IMR-90 (cell line): ENCODE measurements around the gene ZNF200. TPM values are rescaled to one million over a fixed set of nuclear protein-coding genes. Genes with fewer than 3 reads are reported as not detected.

Experiments
- ATAC-seq: fragments of 200-7000 bp; cut with Tn5 transposase; 2 replicates; pipeline ENCODE4 v1.9.1; 2020; ENCODE audit warnings: low read depth, mild to moderate bottlenecking, moderate library complexity
- BruUV-seq: library from RNA; stranded (reverse); fragments of 400-500 nt; replicated peaks from 2 replicates; lab custom pipeline; 2021; lab: Mats Ljungman, UMichigan
- CTCF ChIA-PET: fragments of 300-600 bp; formaldehyde crosslinking; extraction: SDS; loops from one replicate; lab custom pipeline; 2021; ENCODE audit warnings: antibody characterized with exemption; lab: Yijun Ruan, JAX
- POLR2A ChIA-PET: fragments of 300-600 bp; sonication (Branson Sonifier 250); formaldehyde crosslinking; loops from one replicate; lab custom pipeline; 2022; ENCODE audit warnings: antibody characterized with exemption; ENCODE audit not compliant: unreplicated experiment; lab: Charles Lee
- DNase-seq: peaks from one replicate; pipeline ENCODE4 v3.0.0; 2013
- H2AFZ ChIP-seq: replicated peaks from 2 replicates; pipeline ENCODE3; 2013; ENCODE audit warnings: low read length, mild to moderate bottlenecking; ENCODE audit not compliant: poor library complexity
- H2AK5ac ChIP-seq: 2 replicates; pipeline ENCODE4 v1.6.1; 2013; ENCODE audit warnings: low read depth, low read length, inconsistent platforms
- H2AK9ac ChIP-seq: replicated peaks from 2 replicates; pipeline ENCODE3; 2013; ENCODE audit warnings: mild to moderate bottlenecking, low read depth, low read length, moderate library complexity; ENCODE audit not compliant: poor library complexity
- H2BK120ac ChIP-seq: 2 replicates; pipeline ENCODE4 v1.6.1; 2013; ENCODE audit warnings: low read depth, low read length, inconsistent platforms
- H2BK15ac ChIP-seq: 3 replicates; pipeline ENCODE4 v1.6.1; 2013; ENCODE audit warnings: low read depth, low read length, inconsistent platforms
- H2BK20ac ChIP-seq: 2 replicates; pipeline ENCODE4 v1.6.1; 2013; ENCODE audit warnings: low read depth, mild to moderate bottlenecking, inconsistent platforms, low read length, moderate library complexity
- H2BK5ac ChIP-seq: 2 replicates; pipeline ENCODE4 v1.6.1; 2013; ENCODE audit warnings: mild to moderate bottlenecking, low read depth, low read length, inconsistent platforms; ENCODE audit not compliant: poor library complexity, severe bottlenecking
- H3K14ac ChIP-seq: replicated peaks from 2 replicates; pipeline ENCODE4 v1.6.1; 2013; ENCODE audit warnings: low read depth, low read length, inconsistent platforms
- H3K18ac ChIP-seq: 2 replicates; pipeline ENCODE4 v1.6.1; 2013; ENCODE audit warnings: low read depth, low read length, control low read depth
- H3K23ac ChIP-seq: 2 replicates; pipeline ENCODE4 v1.6.1; 2013; ENCODE audit warnings: low read depth, low read length, inconsistent platforms
- H3K27ac ChIP-seq: 2 replicates; pipeline ENCODE4 v1.5.1; 2013; ENCODE audit warnings: mild to moderate bottlenecking, control low read depth, low read length; ENCODE audit not compliant: insufficient read depth
- H3K27me3 ChIP-seq: 2 replicates; pipeline ENCODE4 v1.6.1; 2013; ENCODE audit warnings: low read length; ENCODE audit not compliant: control insufficient read depth, insufficient read depth
- H3K36me3 ChIP-seq: 2 replicates; pipeline ENCODE4 v1.6.1; 2013; ENCODE audit warnings: low read length, mixed read lengths; ENCODE audit not compliant: control insufficient read depth, insufficient read depth
- H3K4ac ChIP-seq: 2 replicates; pipeline ENCODE4 v1.6.1; 2013; ENCODE audit warnings: low read depth, low read length, inconsistent platforms
- H3K4me1 ChIP-seq: 2 replicates; pipeline ENCODE4 v1.6.1; 2013; ENCODE audit warnings: low read length, mixed read lengths; ENCODE audit not compliant: control insufficient read depth, insufficient read depth
- H3K4me2 ChIP-seq: 2 replicates; pipeline ENCODE4 v1.6.1; 2013; ENCODE audit warnings: low read depth, mild to moderate bottlenecking, control low read depth, low read length, moderate library complexity
- H3K4me3 ChIP-seq: 2 replicates; pipeline ENCODE4 v1.5.1; 2013; ENCODE audit warnings: low read depth, mild to moderate bottlenecking, control low read depth, low read length, moderate library complexity; ENCODE audit not compliant: insufficient read depth
- H3K56ac ChIP-seq: 2 replicates; pipeline ENCODE4 v1.6.1; 2013; ENCODE audit warnings: low read length, inconsistent platforms; ENCODE audit not compliant: insufficient read depth; ENCODE audit errors: extremely low read depth
- H3K79me1 ChIP-seq, 2 experiments: 2 replicates each; pipeline ENCODE4 v1.6.1; 2013; ENCODE audit warnings: low read length in 2 of 2, inconsistent platforms in 1 of 2, low read depth in 1 of 2
- H3K9ac ChIP-seq: 2 replicates; pipeline ENCODE4 v1.6.1; 2013; ENCODE audit warnings: low read depth, low read length, control low read depth
- H3K9me1 ChIP-seq: 2 replicates; pipeline ENCODE4 v1.6.1; 2013; ENCODE audit warnings: low read length, inconsistent platforms; ENCODE audit not compliant: insufficient read depth
- H3K9me3 ChIP-seq: 2 replicates; pipeline ENCODE4 v1.6.1; 2013; ENCODE audit warnings: low read length; ENCODE audit not compliant: control insufficient read depth, insufficient read depth
- H4K20me1 ChIP-seq: 2 replicates; pipeline ENCODE4 v1.6.1; 2013; ENCODE audit warnings: low read length, inconsistent platforms; ENCODE audit not compliant: insufficient read depth
- H4K5ac ChIP-seq: 2 replicates; pipeline ENCODE4 v1.6.1; 2013; ENCODE audit warnings: mild to moderate bottlenecking, low read depth, low read length, control low read depth
- H4K8ac ChIP-seq, 2 experiments: 2 replicates each; pipeline ENCODE4 v1.6.1; 2013; ENCODE audit warnings: low read depth in 2 of 2, low read length in 2 of 2, control low read depth in 1 of 2, inconsistent platforms in 1 of 2
- H4K91ac ChIP-seq: 2 replicates; pipeline ENCODE4 v1.6.1; 2013; ENCODE audit warnings: low read depth, low read length, inconsistent platforms; ENCODE audit not compliant: insufficient read depth
- BHLHE40 ChIP-seq: fragments of 150-350 bp; IDR thresholded peaks from 2 replicates; pipeline ENCODE4 v1.6.1; 2016; ENCODE audit warnings: mild to moderate bottlenecking, low read depth, low read length
- CEBPB ChIP-seq: IDR thresholded peaks from 2 replicates; pipeline ENCODE4 v1.6.1; 2012; ENCODE audit warnings: low read depth, low read length, improper control_type of control experiment
- CHD1 ChIP-seq: IDR thresholded peaks from 2 replicates; pipeline ENCODE4 v1.6.1; 2012; ENCODE audit warnings: low read depth, low read length, improper control_type of control experiment
- FOS ChIP-seq: fragments of 150-350 bp; IDR thresholded peaks from 2 replicates; pipeline ENCODE4 v1.6.1; 2016; ENCODE audit warnings: low read depth, low read length
- MAFK ChIP-seq: IDR thresholded peaks from 2 replicates; pipeline ENCODE4 v1.6.1; 2012; ENCODE audit warnings: low read depth, low read length, improper control_type of control experiment
- MAZ ChIP-seq: IDR thresholded peaks from 2 replicates; pipeline ENCODE4 v1.6.1; 2012; ENCODE audit warnings: low read depth, mild to moderate bottlenecking, low read length, improper control_type of control experiment, moderate library complexity, borderline replicate concordance
- MXI1 ChIP-seq: IDR thresholded peaks from 2 replicates; pipeline ENCODE4 v1.6.1; 2012; ENCODE audit warnings: low read depth, mild to moderate bottlenecking, low read length, moderate library complexity, borderline replicate concordance
- NFE2L2 ChIP-seq: fragments of 150-350 bp; IDR thresholded peaks from 2 replicates; pipeline ENCODE4 v1.6.1; 2016; ENCODE audit warnings: low read depth, mild to moderate bottlenecking, low read length
- POLR2A ChIP-seq: IDR thresholded peaks from 2 replicates; pipeline ENCODE4 v1.6.1; 2012; ENCODE audit warnings: mild to moderate bottlenecking, low read depth, low read length
- RAD21 ChIP-seq: IDR thresholded peaks from 2 replicates; pipeline ENCODE4 v1.6.1; 2012; ENCODE audit warnings: low read length, improper control_type of control experiment
- RCOR1 ChIP-seq: IDR thresholded peaks from 2 replicates; pipeline ENCODE4 v1.6.1; 2012; ENCODE audit warnings: mild to moderate bottlenecking, low read length, improper control_type of control experiment; ENCODE audit not compliant: insufficient replicate concordance
- RFX5 ChIP-seq: IDR thresholded peaks from 2 replicates; pipeline ENCODE4 v1.8.0; 2012; ENCODE audit warnings: low read depth, mild to moderate bottlenecking, low read length, moderate library complexity
- SMC3 ChIP-seq: fragments of 150-350 bp; IDR thresholded peaks from 2 replicates; pipeline ENCODE4 v1.6.1; 2016; ENCODE audit warnings: low read depth, mild to moderate bottlenecking, antibody characterized with exemption, low read length, moderate library complexity
- WGBS, 2 experiments: methylation state at CpG; one replicate each; pipeline versions ENCODE4 v1.1.5 to v1.1.7; 2013; ENCODE audit warnings: missing lambda C conversion rate in 2 of 2; ENCODE audit not compliant: insufficient read length in 1 of 2; ENCODE audit errors: extremely low coverage in 2 of 2; 5-methylcytosine and 5-hydroxymethylcytosine counted together
- dilution Hi-C: fragments of 300-500 bp; cut with HindIII; formaldehyde crosslinking; loops from one replicate; pipeline ENCODE4 v1.14.3; 2018; ENCODE audit warnings: low sequenced_read_pairs; ENCODE audit not compliant: unreplicated experiment
- in situ Hi-C: fragments of 300-500 bp; cut with MboI; formaldehyde crosslinking; loops from 3 replicates; pipeline ENCODE4 v1.14.3; 2019; ENCODE audit warnings: low sequenced_read_pairs, inconsistent platforms, mixed read lengths
- intact Hi-C: fragments of 100-400 bp; cut with micrococcal nuclease; formaldehyde crosslinking; loops from 2 replicates; pipeline ENCODE4 v1.10.0; 2022
- polyA plus RNA-seq, 3 experiments: library from polyadenylated mRNA; depleted of rRNA; stranded (reverse); fragments of >200 nt; gene quantifications; 2 replicates each; pipeline ENCODE4 v1.2.3, GENCODE V29; 2012; ENCODE audit warnings: low replicate concordance in 1 of 3
- total RNA-seq: library from RNA; depleted of rRNA; stranded (reverse); fragments of >200 nt; gene quantifications from 2 replicates; pipeline ENCODE4 v1.2.3, GENCODE V29; 2012
- TF ChIP-seq, protein P1 (sequence below): conservative IDR thresholded peaks from 2 replicates; pipeline ENCODE4 v1.5.1; 2012; ENCODE audit warnings: mild to moderate bottlenecking, low read depth, low read length, improper control_type of control experiment
- TF ChIP-seq, protein P2 (sequence below): fragments of 150-350 bp; IDR thresholded peaks from 2 replicates; pipeline ENCODE4 v1.6.1; 2016; ENCODE audit warnings: low read depth, mild to moderate bottlenecking, low read length, moderate library complexity, borderline replicate concordance
- TF ChIP-seq, protein P3 (sequence below): fragments of 150-350 bp; IDR thresholded peaks from 2 replicates; pipeline ENCODE4 v1.6.1; 2017; ENCODE audit warnings: mild to moderate bottlenecking, antibody characterized with exemption, low read length, low read depth

Gene ZNF200
- total and polyA plus RNA-seq, 2 of the 4 experiments (the other 2 are of a cell fraction) = 3.7 to 7.5 TPM

DNA sequence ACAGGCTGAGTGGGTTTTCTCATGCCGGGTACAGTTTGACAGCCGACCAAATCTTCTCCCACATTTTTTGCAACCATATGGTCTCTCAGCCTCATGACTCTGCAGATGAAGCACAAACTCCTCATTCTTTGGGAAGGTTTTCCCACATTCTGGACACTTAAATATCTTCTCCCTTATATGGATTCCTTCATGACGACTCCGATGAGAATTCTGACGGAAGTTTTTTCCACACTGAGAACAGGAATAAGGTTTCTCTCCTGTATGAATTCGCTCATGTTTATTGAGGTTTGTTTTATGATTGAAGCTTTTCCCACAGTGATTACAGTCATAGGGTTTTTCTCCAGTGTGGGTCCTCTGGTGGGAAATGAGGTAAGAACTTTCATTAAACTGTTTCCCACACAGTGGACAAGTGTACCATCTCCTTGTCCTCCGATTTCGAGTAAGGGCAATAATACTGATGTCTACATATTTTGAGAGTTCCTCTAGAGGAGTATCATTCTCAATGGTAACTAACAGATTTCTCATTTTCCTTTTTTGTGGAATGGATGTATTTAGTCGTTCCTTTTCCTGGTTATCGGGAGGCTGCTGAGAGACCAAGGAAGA, 10.9 kb downstream of the ZNF200 start:
- Histone ChIP-seq H3K56ac (no peak overlapping the region), H2AK5ac (no peak overlapping the region), H3K4me2 (no peak overlapping the region), H4K20me1 (no peaks in the 10 kb centered on the region), H4K5ac (no peak overlapping the region), H3K4me3 (no peak overlapping the region), H3K9me3 (peaks cover 60% of the 10 kb centered on the region), H3K23ac (no peak overlapping the region), H3K36me3 (peaks cover 47% of the 10 kb centered on the region), H3K27ac (no peak overlapping the region), H2AK9ac (no peak overlapping the region), H3K4ac (no peak overlapping the region), H3K9me1 (no peaks in the 10 kb centered on the region), H2AFZ (no peak overlapping the region), H2BK15ac (no peak overlapping the region), H3K14ac (no peak overlapping the region), H3K4me1 (no peaks in the 10 kb centered on the region), H3K79me1 (no peaks in the 10 kb centered on the region; a peak in 1 of 4 replicates), H3K9ac (no peak overlapping the region), H3K18ac (no peak overlapping the region), H3K27me3 (no peaks in the 10 kb centered on the region), H4K91ac (no peak overlapping the region), H2BK120ac (no peak overlapping the region), H2BK5ac (no peak overlapping the region), H4K8ac (no peak overlapping the region), H2BK20ac (no peak overlapping the region)
- BruUV-seq = no TSS peak
- in situ Hi-C loops (no loop called here), intact Hi-C loops (no loop called here), dilution Hi-C loops (no loop called here)
- ChIA-PET CTCF (no interaction called here), POLR2A (no interaction called here)
- whole genome bisulfite sequencing, 2 experiments = no CpG with 5 or more reads among the region's 10 CpGs
- ATAC-seq = no peak
- DNase-seq = no peak
- TF ChIP-seq MAZ (no peak), POLR2A (no peak), SMC3 (no peak), FOS (no peak), RCOR1 (no peak), MXI1 (no peak), CHD1 (no peak), RFX5 (no peak), BHLHE40 (no peak), NFE2L2 (no peak), RAD21 (no peak), CEBPB (no peak), MAFK (no peak)
- TF ChIP-seq, protein P1, sequence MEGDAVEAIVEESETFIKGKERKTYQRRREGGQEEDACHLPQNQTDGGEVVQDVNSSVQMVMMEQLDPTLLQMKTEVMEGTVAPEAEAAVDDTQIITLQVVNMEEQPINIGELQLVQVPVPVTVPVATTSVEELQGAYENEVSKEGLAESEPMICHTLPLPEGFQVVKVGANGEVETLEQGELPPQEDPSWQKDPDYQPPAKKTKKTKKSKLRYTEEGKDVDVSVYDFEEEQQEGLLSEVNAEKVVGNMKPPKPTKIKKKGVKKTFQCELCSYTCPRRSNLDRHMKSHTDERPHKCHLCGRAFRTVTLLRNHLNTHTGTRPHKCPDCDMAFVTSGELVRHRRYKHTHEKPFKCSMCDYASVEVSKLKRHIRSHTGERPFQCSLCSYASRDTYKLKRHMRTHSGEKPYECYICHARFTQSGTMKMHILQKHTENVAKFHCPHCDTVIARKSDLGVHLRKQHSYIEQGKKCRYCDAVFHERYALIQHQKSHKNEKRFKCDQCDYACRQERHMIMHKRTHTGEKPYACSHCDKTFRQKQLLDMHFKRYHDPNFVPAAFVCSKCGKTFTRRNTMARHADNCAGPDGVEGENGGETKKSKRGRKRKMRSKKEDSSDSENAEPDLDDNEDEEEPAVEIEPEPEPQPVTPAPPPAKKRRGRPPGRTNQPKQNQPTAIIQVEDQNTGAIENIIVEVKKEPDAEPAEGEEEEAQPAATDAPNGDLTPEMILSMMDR = no peak
- TF ChIP-seq, protein P2, sequence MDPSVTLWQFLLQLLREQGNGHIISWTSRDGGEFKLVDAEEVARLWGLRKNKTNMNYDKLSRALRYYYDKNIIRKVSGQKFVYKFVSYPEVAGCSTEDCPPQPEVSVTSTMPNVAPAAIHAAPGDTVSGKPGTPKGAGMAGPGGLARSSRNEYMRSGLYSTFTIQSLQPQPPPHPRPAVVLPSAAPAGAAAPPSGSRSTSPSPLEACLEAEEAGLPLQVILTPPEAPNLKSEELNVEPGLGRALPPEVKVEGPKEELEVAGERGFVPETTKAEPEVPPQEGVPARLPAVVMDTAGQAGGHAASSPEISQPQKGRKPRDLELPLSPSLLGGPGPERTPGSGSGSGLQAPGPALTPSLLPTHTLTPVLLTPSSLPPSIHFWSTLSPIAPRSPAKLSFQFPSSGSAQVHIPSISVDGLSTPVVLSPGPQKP = no peak
- TF ChIP-seq, protein P3, sequence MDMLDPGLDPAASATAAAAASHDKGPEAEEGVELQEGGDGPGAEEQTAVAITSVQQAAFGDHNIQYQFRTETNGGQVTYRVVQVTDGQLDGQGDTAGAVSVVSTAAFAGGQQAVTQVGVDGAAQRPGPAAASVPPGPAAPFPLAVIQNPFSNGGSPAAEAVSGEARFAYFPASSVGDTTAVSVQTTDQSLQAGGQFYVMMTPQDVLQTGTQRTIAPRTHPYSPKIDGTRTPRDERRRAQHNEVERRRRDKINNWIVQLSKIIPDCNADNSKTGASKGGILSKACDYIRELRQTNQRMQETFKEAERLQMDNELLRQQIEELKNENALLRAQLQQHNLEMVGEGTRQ = no peak
